Neural cell (in vitro differentiated cells): Measurements from ENCODE around the gene PPP3R1. TPM values are rescaled to one million over a fixed set of nuclear protein-coding genes. Genes with fewer than 3 reads are reported as not detected.

ENCODE experiments used
- H2AFZ ChIP-seq: fragments of 200-600, 300-800 bp; sonication (generic), shearing (Covaris generic); 2 replicates; pipeline ENCODE4 v1.6.0; 2014; ENCODE audit warnings: low read depth, mild to moderate bottlenecking, antibody characterized with exemption, low read length, moderate library complexity
- H3F3A ChIP-seq: fragments of 200-600 bp; shearing (Covaris generic); 2 replicates; pipeline ENCODE4 v1.6.1; 2016; ENCODE audit warnings: mild to moderate bottlenecking, moderate library complexity, mixed read lengths, antibody characterized with exemption, low read length; ENCODE audit not compliant: insufficient read depth, poor library complexity, severe bottlenecking
- H3K27ac ChIP-seq: fragments of 200-600, 300-800 bp; sonication (generic), shearing (Covaris generic); 2 replicates; pipeline ENCODE4 v1.5.1; 2014; ENCODE audit warnings: mild to moderate bottlenecking, low read length, moderate library complexity
- H3K27me3 ChIP-seq: fragments of 300-800, 200-600 bp; sonication (generic), shearing (Covaris generic); 2 replicates; pipeline ENCODE4 v1.6.0; 2014; ENCODE audit warnings: mild to moderate bottlenecking, low read depth, low read length, moderate library complexity; ENCODE audit not compliant: insufficient read depth
- H3K36me3 ChIP-seq: fragments of 300-800, 200-600 bp; sonication (generic), shearing (Covaris generic); 2 replicates; pipeline ENCODE4 v1.5.1; 2014; ENCODE audit warnings: mild to moderate bottlenecking, antibody characterized with exemption, low read length, moderate library complexity; ENCODE audit not compliant: insufficient read depth
- H3K4me2 ChIP-seq: fragments of 300-800, 200-600 bp; sonication (generic), shearing (Covaris generic); 2 replicates; pipeline ENCODE4 v1.6.0; 2014; ENCODE audit warnings: mild to moderate bottlenecking, low read length
- H3K4me3 ChIP-seq: fragments of 300-800, 200-600 bp; sonication (generic), shearing (Covaris generic); 2 replicates; pipeline ENCODE4 v1.5.1; 2014; ENCODE audit warnings: mild to moderate bottlenecking, low read length, moderate library complexity
- H3K79me2 ChIP-seq: fragments of 200-600 bp; shearing (Covaris generic); replicated peaks from 2 replicates; pipeline ENCODE4 v1.6.0; 2014; ENCODE audit warnings: mild to moderate bottlenecking, low read length, moderate library complexity; ENCODE audit not compliant: insufficient read depth
- H3K9ac ChIP-seq: fragments of 300-800, 200-600 bp; sonication (generic), shearing (Covaris generic); 2 replicates; pipeline ENCODE4 v1.6.1; 2016; ENCODE audit warnings: mild to moderate bottlenecking, low read length, mixed read lengths
- H3K9me2 ChIP-seq: fragments of 200-600 bp; shearing (Covaris generic); 2 replicates; pipeline ENCODE4 v1.6.1; 2016; ENCODE audit warnings: mild to moderate bottlenecking, low read length, mixed read lengths; ENCODE audit not compliant: insufficient read depth
- H3K9me3 ChIP-seq: fragments of 200-600, 300-800 bp; sonication (generic), shearing (Covaris generic); 2 replicates; pipeline ENCODE4 v1.6.1; 2016; ENCODE audit warnings: mild to moderate bottlenecking, mixed run types, low read length, moderate library complexity, mixed read lengths
- H4K20me1 ChIP-seq: fragments of 200-600 bp; shearing (Covaris generic); 2 replicates; pipeline ENCODE4 v1.6.1; 2016; ENCODE audit warnings: mild to moderate bottlenecking, mixed run types; ENCODE audit not compliant: insufficient read depth
- CTCF ChIP-seq: fragments of 450-650 bp; IDR thresholded peaks from 2 replicates; pipeline ENCODE4 v1.5.1; 2014; ENCODE audit warnings: antibody characterized with exemption, mild to moderate bottlenecking, moderate library complexity; ENCODE audit not compliant: poor library complexity, severe bottlenecking
- EP300 ChIP-seq: fragments of 450-650 bp; conservative IDR thresholded peaks from 2 replicates; pipeline ENCODE4 v1.6.1; 2014; ENCODE audit warnings: antibody characterized with exemption, mild to moderate bottlenecking, moderate library complexity; ENCODE audit not compliant: poor library complexity, severe bottlenecking
- EZH2 ChIP-seq: fragments of 200-600, 300-800 bp; shearing (Covaris generic), sonication (generic); IDR thresholded peaks from 2 replicates; pipeline ENCODE4 v1.6.1; 2014; ENCODE audit warnings: antibody characterized with exemption, low read length, borderline replicate concordance, mild to moderate bottlenecking; ENCODE audit not compliant: insufficient read depth, poor library complexity, severe bottlenecking
- MXI1 ChIP-seq: fragments of 450-650 bp; conservative IDR thresholded peaks from 2 replicates; pipeline ENCODE4 v1.6.1; 2014; ENCODE audit warnings: antibody characterized with exemption, mild to moderate bottlenecking; ENCODE audit not compliant: poor library complexity, severe bottlenecking
- POLR2AphosphoS5 ChIP-seq: IDR thresholded peaks from 2 replicates; pipeline ENCODE4 v1.6.1; 2012
- RAD21 ChIP-seq: fragments of 450-650 bp; conservative IDR thresholded peaks from 2 replicates; pipeline ENCODE4 v1.6.1; 2014; ENCODE audit warnings: antibody characterized with exemption, mild to moderate bottlenecking, moderate library complexity
- REST ChIP-seq: IDR thresholded peaks from 2 replicates; pipeline ENCODE4 v1.6.1; 2012; ENCODE audit warnings: borderline replicate concordance
- SMC3 ChIP-seq: fragments of 450-650 bp; conservative IDR thresholded peaks from 2 replicates; pipeline ENCODE4 v1.6.1; 2014; ENCODE audit warnings: antibody characterized with exemption, mild to moderate bottlenecking, moderate library complexity; ENCODE audit not compliant: poor library complexity
- TAF1 ChIP-seq: IDR thresholded peaks from 2 replicates; pipeline ENCODE4 v1.6.1; 2012; ENCODE audit warnings: low read depth
- polyA plus RNA-seq: library from polyadenylated mRNA; depleted of rRNA; stranded (reverse); fragments of >200 nt; gene quantifications from 2 replicates; pipeline ENCODE4 v1.2.3, GENCODE V29; 2014

PPP3R1 gene
- polyA plus RNA-seq, 1 donor from 2014 or later, result 45.3 TPM

DNA sequence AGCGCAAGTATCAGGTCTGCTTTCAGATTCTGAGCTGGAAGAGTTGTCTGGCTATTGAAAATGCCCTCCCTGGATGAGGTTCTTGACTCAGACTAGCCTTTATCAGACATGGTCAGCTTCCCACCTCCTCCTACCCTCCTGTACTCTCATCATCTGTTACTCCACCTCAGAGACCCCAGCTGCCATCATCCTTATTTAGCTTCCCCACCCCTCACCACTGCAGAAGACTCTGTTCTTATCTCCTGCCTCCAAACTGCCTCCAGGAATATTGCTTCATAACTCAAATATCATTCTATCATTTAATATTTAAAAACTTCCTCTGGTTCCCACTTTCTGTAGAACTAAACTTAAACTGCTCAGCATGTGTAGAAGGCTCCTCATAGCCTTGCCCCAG, 31.1 kb upstream of the PPP3R1 start:
- no peaks in the 10 kb centered on the region for H3F3A ChIP-seq
- H3K79me2 ChIP-seq, result no peaks in the 10 kb centered on the region
- H3K9me3 ChIP-seq, result no peaks in the 10 kb centered on the region
- no peaks in the 10 kb centered on the region for H3K27me3 ChIP-seq
- no peak overlapping the region for H3K4me2 ChIP-seq
- no peaks in the 10 kb centered on the region for H3K9me2 ChIP-seq
- H2AFZ ChIP-seq, result no peak overlapping the region
- H3K36me3 ChIP-seq, result no peaks in the 10 kb centered on the region
- no peak for TF ChIP-seq SMC3
- TF ChIP-seq TAF1, result no peak
- no peak for TF ChIP-seq EP300
- no peak for TF ChIP-seq CTCF
- TF ChIP-seq REST, result no peak
- TF ChIP-seq EZH2, result no peak
- no peak for TF ChIP-seq POLR2AphosphoS5
- TF ChIP-seq MXI1, result no peak
- TF ChIP-seq RAD21, result no peak
- no peak overlapping the region for H3K4me3 ChIP-seq
- no peaks in the 10 kb centered on the region for H4K20me1 ChIP-seq
- H3K27ac ChIP-seq, result no peak overlapping the region
- H3K9ac ChIP-seq, result no peak overlapping the region

- no peaks in the 10 kb centered on the region for H3K9me3 ChIP-seq
- no peaks in the 10 kb centered on the region for H3K27me3 ChIP-seq
- H3K79me2 ChIP-seq, result no peaks in the 10 kb centered on the region
- H3K9me2 ChIP-seq, result no peaks in the 10 kb centered on the region
- no peak overlapping the region for H3K9ac ChIP-seq
- H3F3A ChIP-seq, result no peaks in the 10 kb centered on the region
- H3K4me3 ChIP-seq, result no peak overlapping the region
- H3K27ac ChIP-seq, result no peak overlapping the region
- H2AFZ ChIP-seq, result no peak overlapping the region
- no peak for TF ChIP-seq REST
- no peak for TF ChIP-seq TAF1
- no peak for TF ChIP-seq EZH2
- TF ChIP-seq EP300, result no peak
- peak; percentile 82 for TF ChIP-seq CTCF
- TF ChIP-seq SMC3, result peak; percentile 83
- no peak for TF ChIP-seq MXI1
- TF ChIP-seq RAD21, result peak; percentile 80
- TF ChIP-seq POLR2AphosphoS5, result no peak
- H4K20me1 ChIP-seq, result no peaks in the 10 kb centered on the region
- H3K4me2 ChIP-seq, result no peak overlapping the region
- no peaks in the 10 kb centered on the region for H3K36me3 ChIP-seq
These were observed 30.6 kb upstream of the PPP3R1 start for GRCh38 chr2:68282811-68283418.
